AG20443 (cell line): ENCODE results near the gene SRGAP1.
"Not testable (repeated sequence)": the region's sequence is repeated elsewhere in the genome, so short reads cannot be mapped to it uniquely, and the experiment has no call there.

Experiments used
- DNase-seq: peaks from one replicate; pipeline ENCODE4 v3.0.0; 2012; ENCODE audit warnings: low spot score, mixed read lengths

Gene SRGAP1

DNA sequence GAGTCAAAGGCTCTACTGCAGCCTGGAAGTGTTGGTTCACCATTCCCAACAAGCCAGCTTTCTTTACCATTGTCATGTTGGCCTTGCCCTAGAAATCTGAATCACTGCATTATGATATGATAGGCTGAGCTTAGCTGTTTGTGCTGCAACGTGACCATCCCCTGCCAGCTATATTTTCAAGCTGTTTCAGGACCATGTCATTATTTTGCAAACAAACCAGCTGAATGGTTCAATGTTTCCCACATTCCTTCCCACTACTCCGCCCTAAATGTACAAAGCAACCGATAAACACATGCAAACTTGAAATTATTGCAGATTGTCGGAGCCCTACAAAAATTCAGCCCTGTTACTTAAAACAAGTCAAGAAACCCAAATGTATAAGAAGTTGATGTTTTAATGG, 241.5 kb downstream of the SRGAP1 start:
- peak; percentile 38 for DNase-seq

DNA sequence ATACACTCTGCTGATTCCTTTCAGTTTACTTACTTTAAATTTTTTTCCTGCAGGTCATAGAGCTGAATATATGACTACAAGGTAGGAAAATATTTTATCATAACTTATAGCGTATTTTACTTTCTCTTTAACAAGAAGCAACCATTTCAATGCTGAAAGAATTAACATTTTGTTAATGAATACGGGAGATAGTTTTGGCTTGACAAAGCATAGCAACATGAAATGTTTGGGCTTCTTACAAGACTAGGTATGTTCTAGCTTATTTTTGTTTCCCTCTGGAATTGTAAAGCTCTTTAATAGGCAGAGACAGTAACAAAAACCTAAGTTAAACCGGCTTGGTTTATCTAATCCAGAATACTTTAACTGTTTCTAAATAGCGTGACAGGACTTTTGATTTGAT, 242.4 kb downstream of the SRGAP1 start:
- DNase-seq: no peak

DNA sequence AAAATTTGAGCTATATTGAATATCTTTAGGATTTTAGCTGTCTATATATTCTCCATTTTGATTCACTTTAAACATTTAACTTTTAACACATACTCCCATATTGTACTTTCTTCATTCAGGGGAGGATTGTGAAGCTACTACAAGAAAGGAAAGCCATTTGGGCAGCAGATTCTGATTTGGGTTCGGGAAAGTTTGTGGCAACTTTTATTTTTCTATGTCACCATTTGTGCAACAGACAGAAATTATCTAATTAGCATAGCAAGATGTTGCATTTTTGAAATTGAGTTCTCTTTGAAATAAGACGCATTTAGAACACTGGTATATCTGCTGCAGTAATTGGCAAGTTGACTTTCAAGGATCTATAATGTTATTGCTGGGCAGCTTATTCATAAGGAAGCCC, 243.3 kb downstream of the SRGAP1 start:
- no peak for DNase-seq

DNA sequence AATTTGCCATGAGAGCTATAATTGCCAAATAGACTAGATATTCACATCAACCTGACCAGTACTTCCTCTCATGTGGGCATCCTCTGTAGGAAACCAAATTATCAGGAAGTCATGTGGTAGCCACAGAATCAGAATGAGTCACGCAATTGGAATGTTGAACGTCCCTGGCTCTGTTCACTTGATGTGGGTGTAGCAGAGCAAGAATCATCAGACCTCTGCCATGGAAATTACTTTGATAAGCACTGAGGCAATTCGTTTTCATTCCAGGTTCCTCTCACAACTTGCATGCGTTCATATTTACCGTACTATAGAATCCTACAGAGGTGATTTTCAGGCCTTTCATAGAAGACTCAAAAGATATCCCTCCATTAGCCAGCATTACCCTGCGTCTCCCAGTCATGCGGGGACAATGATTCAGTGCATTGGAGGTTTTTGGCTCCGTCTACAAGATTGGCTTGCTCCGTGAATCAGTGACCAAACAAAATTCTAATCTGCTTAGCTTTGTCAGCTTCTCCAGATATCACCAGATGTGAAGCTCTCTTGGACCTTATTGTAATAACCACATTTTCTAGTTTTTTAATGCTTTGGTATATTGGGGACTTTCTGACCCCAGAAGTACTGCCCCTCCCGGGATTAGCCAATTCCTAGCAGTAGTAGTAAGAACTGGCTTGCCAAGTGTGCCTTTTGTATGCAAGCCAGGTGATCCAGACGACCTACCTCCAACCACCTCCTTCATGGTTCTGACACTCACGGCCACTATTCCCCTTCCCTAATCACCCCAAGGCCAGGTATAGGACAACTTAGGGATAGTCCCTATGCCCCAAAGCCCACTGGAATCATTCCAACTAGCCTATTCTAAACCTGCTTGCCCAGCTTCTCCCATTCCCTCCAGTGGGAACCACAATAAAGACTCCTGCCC, 244.2 kb downstream of the SRGAP1 start:
- DNase-seq: peak; percentile 83

DNA sequence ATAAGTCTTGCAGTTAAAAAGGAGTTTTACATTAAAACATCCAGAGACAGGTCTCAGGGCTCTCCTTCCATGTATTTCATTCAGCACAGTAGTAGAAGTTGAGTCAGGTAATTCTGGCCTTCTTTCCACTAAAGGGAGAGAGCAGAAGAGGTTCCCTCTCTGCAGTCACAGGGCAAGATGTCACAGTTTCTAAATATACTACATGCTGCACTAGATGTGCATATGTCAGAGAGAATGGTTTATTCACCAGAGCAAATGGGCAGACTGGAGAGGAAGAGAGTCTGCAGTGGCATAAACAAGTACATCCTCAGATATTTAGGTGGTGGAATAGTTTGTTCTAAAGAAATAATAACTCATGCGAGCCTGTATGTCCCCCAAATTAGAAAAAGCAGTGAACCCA, 245.5 kb downstream of the SRGAP1 start:
- DNase-seq: no peak

DNA sequence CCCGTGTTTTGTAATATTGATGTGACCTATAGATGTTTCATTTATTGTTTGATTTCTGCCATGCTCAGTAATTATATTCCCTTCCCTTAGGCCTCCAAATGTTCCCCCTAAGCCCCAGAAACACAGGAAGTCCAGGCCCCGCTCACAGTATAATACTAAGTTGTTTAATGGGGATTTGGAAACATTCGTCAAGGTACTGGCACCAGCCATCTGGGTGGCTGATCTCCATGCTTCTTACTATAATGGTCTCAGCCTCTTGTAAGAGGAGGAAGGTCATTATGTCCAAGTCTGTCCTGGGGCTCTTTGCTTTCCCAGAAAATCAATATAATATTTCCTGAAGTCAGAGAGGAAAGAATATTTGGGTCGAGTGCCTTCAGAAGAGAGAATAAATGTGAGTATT, 246.7 kb downstream of the SRGAP1 start:
- DNase-seq: no peak

DNA sequence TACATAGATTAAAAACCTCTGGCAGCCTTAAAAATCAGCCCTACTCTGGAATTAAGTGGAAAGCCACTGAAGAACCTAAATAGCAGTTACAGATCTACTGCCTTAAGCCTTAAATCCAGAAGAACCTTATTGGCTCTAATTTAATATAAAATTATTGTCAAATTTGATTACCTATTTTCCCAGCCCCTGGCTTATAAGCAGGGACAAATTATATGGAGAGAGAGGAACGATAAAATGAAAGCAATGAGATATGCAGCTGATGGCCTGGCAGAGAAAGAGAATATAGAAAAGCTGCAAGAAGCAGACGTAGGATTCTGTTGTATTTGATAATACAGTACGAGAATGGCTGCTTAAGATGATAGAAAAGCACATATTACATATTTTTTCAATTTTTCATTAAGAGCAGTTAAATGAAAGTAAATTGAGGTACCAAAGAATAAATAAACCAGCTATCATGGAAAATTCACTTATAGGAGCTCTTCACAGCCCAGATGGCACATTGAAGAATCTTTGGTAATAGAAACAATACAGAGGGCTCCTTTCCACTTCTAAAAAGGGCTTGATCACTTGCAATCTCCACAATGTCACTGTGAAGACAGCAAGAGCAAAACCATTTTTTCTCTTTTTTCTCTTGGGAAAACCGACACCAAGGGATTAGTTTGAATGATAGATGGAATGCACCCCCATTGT, 248.2 kb downstream of the SRGAP1 start:
- no peak for DNase-seq

DNA sequence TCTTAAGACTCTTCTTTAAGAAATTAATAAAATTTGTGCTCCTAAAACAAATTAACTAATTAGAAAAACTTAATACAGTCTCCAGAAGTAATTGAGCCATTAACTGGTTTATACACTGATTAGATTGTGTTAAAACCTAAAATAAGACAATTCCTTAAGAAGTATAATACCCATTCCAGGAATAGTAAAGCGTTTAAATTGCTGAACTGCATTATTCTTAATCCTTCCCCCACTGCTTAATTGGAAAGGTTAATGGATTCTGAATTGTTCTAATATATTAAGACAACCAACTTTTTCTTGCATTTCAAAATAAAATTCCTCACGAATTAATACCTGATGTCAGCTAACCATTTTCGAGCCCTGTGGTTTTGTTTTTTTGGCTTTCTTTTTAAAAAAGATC, 249.2 kb downstream of the SRGAP1 start:
- DNase-seq: no peak

DNA sequence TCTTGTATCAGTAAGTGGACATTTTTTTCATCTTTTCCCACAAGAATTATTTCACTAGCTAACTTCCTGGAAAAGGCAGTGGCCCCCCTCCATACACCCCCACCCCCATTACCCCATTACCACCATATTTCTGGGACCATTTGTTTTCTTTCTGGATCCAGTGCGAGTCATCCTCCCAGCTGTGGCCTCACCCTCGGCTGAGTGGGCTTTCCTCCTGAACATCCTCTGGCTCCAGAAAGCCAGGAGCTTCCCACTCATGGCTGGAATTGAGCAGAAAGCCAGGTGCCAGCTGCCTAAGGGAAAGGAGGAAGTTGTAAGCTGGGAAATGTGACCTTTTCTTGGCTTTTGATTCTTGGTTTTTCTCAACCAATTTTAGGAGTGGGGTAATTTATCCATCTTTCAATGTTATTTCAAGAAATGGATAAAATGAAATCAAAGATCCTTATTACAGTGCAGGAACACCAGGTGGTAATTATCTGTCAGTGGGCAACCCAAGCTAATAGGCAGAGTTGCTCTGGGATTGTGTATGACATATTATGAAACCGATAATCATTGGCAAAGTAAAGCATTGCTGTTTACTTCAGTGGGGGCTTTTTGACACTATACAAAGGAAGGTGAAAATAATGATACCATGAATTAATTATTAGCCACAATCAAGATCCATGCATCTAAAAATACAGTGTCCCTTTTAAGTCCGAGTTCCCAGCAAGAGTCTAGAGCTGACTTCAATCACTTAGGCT, 253.0 kb downstream of the SRGAP1 start:
- DNase-seq: no peak

DNA sequence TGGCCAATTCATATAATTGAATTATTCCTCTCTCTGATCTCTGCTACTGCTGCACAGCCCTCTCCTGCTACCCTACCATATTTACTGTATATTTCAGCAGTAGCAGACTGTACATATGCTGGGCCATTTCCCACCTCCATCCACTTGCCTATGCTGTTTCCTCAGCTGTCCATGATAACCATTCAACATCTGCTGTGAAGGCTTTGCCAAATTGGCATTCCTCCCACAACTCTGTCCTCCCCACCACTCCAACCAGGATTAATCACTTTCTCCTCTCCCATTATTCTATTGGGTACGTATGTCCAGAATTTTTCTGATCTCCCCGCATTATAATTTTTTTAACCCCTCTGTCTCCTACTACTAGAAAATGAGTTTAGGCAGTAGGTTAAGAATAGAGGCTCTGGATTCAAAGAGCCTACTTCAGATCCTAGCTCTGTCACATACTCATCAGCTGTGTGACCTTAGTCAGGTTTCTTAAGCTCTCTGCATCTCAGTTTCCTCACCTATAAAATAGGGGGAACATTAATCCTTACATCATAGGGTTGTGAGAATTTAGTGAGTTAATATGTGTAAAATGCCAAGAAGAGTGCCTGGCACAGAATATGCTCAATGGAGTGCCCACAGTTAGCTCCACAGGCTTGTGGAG, 254.3 kb downstream of the SRGAP1 start:
- peak; percentile 33 for DNase-seq

DNA sequence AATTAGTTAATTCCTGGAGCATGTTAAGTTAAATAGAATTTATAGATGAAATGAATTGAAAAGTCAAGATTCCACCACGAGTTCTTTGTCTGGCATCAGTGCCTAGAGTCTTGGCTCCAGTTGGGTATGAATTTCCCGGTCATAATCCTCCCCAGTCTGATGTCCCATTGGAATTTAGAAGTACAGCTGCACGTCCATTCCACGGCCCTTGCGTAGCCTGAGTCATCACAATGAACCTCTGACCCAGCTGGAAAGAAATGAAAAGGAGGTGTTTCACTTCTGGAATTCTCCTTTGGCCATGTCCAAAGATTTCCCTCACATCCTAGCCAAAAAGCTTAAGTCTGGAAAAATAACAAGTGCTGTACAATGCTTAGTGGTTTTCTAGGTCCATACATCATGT, 254.9 kb downstream of the SRGAP1 start:
- DNase-seq: peak; percentile 90

DNA sequence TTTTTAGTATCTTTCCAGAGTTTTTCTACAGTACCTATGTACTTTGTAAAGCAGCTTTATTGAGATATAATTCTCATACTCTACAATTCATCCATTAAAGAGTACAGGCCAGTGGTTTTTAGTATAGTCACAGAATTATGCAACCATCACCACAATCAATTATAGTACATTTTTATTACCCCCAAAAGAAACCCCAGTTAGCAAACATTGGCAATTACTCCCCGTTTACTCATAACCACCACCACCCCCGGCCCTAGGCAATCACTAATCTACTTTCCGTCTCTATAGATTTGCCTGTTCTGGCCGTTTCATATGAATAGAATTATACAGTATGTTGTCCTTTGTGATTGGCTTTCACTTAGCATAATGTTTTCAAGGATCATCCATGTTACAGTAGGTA, 257.8 kb downstream of the SRGAP1 start:
- no peak for DNase-seq

DNA sequence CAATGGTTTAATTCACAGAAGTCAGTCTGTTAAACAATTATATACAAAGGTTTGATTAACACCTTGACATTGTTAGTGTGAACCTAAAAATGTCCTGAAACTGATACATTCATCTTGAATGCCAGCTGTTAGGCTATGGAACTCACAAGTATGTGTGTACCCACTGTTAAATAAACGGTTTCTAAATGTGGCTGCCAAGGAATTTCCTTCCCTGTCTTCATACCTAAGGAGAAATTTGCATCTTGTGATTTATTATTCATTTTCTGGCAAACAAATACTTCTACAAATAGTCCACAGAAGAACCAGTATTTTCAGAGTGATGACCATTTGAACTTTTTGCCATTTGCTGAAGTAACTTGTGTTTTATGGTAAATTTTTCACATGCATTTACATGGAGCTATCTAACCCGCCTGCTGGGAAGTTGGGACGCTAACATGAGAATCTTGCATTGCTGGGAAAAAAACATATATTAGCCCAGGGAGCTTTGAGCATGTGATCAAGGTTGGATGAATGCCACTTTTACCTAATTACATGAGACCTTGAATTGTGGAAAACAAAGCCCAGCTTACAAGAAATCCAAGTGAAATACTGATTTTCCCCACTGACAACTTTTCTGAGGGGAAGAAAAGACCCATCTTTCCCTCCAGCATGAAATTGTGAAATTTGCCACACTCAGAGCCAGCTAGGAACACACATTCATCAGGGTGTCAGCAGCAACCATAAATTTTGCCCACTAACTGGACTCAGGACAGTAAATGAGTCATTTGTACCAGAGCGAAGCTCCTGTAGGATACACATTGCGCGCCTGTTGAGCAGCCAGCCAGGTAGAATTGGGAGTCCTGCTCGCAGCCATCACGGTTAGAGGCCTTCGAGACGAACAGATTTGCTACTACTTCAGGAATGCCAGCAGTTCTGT, 259.6 kb downstream of the SRGAP1 start:
- peak; percentile 33 for DNase-seq

DNA sequence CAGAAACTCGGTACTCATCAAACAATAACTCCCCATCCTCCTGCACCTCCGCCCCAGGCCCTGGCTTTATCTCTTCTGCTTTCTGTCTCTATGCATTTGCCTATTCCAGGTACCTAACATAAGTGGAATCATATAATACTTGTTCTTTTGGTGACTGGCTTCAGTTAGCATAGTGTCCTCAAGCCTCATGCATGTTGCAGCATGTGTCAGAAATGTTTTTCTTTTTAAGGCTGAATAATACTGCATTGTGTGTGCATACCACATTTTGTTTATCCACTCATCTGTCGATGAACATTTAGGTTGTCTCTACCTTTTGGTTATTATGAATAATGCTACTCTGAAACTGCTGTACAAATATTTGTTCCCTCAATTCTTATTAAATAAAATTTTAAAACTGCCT, 260.5 kb downstream of the SRGAP1 start:
- no peak for DNase-seq

DNA sequence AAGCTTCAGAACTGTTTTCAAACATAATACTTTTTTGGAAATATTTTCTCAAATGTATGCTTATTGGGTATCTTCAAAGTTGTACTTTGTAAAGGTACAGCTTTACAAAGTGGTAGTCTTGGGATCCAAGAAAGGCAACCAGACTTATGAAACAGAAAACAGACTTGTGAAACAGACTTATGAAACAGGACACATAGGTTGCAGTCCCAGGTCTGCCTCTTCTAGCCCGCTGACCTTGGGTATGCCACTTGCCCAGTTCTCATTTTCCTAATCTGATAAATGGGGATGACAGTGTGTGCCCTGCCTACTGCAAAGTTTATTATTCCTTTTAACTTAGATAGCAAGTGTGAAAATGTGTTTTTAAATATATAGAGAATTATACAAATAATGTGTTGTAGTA, 263.3 kb downstream of the SRGAP1 start:
- DNase-seq: no peak

DNA sequence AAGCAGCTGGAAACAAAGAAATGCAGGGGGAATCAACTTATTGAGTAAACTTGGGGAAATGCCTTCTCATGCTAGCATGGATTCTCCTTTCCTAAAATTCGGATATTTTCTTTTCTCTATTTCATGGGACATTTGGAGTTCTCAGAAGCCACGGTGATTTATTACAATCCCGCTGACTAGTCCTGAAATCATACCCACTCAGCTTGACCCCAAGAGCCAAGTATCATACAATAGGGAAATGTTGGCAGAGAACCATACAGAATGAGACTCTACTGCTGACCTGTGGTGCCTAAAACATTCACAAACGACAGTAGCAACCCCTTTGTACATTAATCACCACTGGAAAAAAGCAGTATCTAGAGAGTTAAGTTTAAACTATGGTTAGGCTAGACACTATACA, 265.2 kb downstream of the SRGAP1 start:
- no peak for DNase-seq

DNA sequence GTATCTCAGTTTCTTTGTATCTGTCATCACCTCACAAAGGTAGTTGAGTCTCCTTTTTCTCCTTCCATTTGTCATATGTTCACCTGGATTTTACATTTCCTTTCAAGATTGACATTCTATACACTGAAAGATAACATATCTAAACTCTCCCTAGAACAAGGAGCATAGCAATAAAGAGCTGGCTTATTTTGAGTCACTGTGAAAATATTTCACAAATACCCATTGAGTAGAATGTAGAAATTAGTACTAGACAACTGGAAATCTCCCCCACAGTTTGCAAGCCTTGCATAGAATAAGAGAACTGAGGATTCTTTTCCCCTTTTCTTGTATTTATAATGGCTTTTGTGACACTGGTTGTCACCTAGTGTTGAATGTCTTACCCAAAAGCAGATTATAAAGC, 266.4 kb downstream of the SRGAP1 start:
- no peak for DNase-seq

DNA sequence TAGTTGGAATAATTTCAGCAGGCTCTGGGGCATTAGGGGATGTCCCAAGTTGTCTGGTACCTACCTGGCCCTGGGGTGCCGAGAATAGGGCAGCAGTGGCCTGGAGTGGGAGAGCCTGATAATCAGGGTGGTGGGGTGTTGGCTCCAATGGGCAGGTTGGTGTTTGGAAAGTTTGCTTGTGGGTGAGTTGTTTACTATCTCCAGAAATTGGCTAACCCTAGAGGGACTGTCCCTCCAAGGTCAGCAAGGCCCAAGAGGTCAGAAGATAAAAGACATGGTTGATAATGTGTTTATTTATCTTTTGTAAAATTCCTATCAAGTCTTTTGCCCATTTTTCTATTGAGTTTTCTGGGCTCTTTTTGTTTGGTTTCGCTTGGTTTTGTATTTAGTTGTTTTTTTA, 272.5 kb downstream of the SRGAP1 start:
- DNase-seq: no peak

DNA sequence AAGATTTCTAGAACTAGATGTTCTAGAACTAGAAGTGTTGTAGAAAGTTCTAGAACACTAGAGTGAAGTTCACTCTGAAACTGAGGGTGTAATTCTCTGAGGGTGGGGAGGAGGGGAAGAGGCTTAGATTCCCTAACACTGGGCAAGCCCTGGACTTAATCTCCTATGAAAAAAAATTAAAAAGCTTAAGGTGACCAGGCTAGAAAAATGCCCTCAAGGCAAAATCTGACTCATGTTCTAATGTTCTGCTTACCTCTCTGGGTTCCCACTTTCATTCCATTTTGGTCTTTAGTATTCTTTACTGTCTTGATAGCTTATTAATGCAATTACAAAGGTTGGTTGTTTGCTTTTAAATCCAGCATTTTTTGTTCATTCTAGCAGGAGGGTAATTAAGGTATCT, 276.1 kb downstream of the SRGAP1 start:
- DNase-seq: no peak

DNA sequence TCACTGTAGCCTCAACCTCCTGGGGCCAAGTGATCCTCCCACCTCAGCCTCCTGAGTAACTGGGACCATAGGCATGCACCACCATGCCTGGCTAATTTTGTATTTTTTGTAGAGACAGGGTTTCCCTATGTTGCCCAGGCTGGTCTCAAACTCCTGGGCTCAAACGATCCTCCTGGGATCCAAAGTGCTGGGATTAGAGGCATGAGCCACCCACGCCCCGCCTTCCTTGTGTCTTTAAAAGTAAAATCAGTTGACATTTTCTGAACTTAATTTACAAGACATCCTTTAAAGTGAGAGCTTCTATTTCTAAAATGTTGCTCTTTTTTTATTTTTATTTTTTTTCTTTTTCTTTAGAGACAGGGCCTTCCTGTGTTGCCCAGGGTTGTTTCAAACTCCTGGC, 276.6 kb downstream of the SRGAP1 start:
- not testable (repeated sequence) for DNase-seq

DNA sequence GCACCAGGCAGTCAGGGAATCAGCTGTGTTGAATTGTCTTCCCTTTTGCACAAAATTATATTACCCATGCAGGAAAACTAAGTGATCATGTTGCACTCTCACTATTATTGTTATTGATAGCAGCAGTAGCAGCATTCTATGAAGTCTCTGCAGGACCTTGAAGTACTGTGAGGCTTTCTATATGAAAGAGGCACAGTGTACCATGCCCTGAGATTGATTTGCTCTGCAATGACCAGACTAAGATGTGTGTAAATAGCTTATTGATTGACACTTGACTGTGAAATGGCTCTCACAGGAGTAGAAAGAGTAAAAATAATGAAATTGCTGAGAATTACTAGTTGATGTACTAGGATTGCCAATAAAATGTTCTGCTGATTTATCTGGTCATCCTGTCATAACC, 277.7 kb downstream of the SRGAP1 start:
- DNase-seq: no peak
